Right lobe of liver (tissue), 4 donors: Measurements from ENCODE around the gene SPIRE1.

Source experiments
- CTCF ChIP-seq, 4 donors: fragments of 200-600 bp in 3 of 4; fragments of 450-650 bp in 1 of 4; IDR thresholded peaks; one replicate each; pipeline versions ENCODE4 v1.5.1 to v1.8.0; 2016 to 2022; ENCODE audit warnings: antibody characterized with exemption in 4 of 4, mild to moderate bottlenecking in 2 of 4
- POLR2A ChIP-seq: fragments of 450-650 bp; IDR thresholded peaks from one replicate; pipeline ENCODE4 v1.6.1; 2017; ENCODE audit warnings: antibody characterized with exemption, mild to moderate bottlenecking
- donor health status: DM: no; HTN: no; CAD: no.
- donor health status: DM: no; HTN: no; CAD: no.
- donor health status: DM: no; HTN: yes; CAD: no.

- TF ChIP-seq CTCF (IDR thresholded peaks at IDR 0.05) (no peak), POLR2A (no peak)
Observed at GRCh38 chr18:12625241-12625640, 32.7 kb downstream of the SPIRE1 start.
